ENCODE data around the gene GADD45B.
"Not testable (repeated sequence)": the region's sequence is repeated elsewhere in the genome, so short reads cannot be mapped to it uniquely, and the experiment has no call there.

The GADD45B gene

GRCh38 chr19:2443785-2444182 lies 32.1 kb upstream of the GADD45B start:
- no peak for DNase-seq (ENCODE audit: low read depth in 1 of 2, low spot score in 1 of 2)

- DNase-seq (ENCODE audit: low read depth in 1 of 2, low spot score in 1 of 2), result no peak
Measured at GRCh38 chr19:2444251-2445002, 31.5 kb upstream of the GADD45B start.

- DNase-seq (ENCODE audit: low read depth in 1 of 2, low spot score in 1 of 2), result no peak
Measured at GRCh38 chr19:2446381-2446780, 29.5 kb upstream of the GADD45B start.

GRCh38 chr19:2449019-2449418 lies 26.9 kb upstream of the GADD45B start:
- DNase-seq (ENCODE audit: low read depth in 1 of 2, low spot score in 1 of 2), result no peak

- no peak for DNase-seq (ENCODE audit: low read depth in 1 of 2, low spot score in 1 of 2)
Measured at GRCh38 chr19:2451138-2451537, 24.8 kb upstream of the GADD45B start.

GRCh38 chr19:2451741-2452140 lies 24.2 kb upstream of the GADD45B start:
- DNase-seq (ENCODE audit: low read depth in 1 of 2, low spot score in 1 of 2), result no peak

- DNase-seq (ENCODE audit: low read depth in 1 of 2, low spot score in 1 of 2), result no peak
Measured at GRCh38 chr19:2453431-2454025, 22.4 kb upstream of the GADD45B start.

- no peak for DNase-seq (ENCODE audit: low read depth in 1 of 2, low spot score in 1 of 2)
Measured at GRCh38 chr19:2454199-2454961, 21.5 kb upstream of the GADD45B start.

GRCh38 chr19:2454962-2455850 lies 20.7 kb upstream of the GADD45B start:
- no peak for DNase-seq (ENCODE audit: low read depth in 1 of 2, low spot score in 1 of 2)

GRCh38 chr19:2455851-2456570 lies 19.9 kb upstream of the GADD45B start:
- DNase-seq (ENCODE audit: low read depth in 1 of 2, low spot score in 1 of 2), result peak in 1 of 2 donors; percentile 33

GRCh38 chr19:2457394-2458037 lies 18.4 kb upstream of the GADD45B start:
- DNase-seq (ENCODE audit: low read depth in 1 of 2, low spot score in 1 of 2), result no peak

GRCh38 chr19:2458054-2458453 lies 17.9 kb upstream of the GADD45B start:
- no peak for DNase-seq (ENCODE audit: low read depth in 1 of 2, low spot score in 1 of 2)

- DNase-seq (ENCODE audit: low read depth in 1 of 2, low spot score in 1 of 2), result not testable (repeated sequence)
Measured at GRCh38 chr19:2458776-2459175, 17.2 kb upstream of the GADD45B start.

- no peak for DNase-seq (ENCODE audit: low read depth in 1 of 2, low spot score in 1 of 2)
Measured at GRCh38 chr19:2460245-2460644, 15.7 kb upstream of the GADD45B start.

- DNase-seq (ENCODE audit: low read depth in 1 of 2, low spot score in 1 of 2), result peak in 1 of 2 donors; percentile 51
Measured at GRCh38 chr19:2461751-2462634, 13.9 kb upstream of the GADD45B start.

- no peak for DNase-seq (ENCODE audit: low read depth in 1 of 2, low spot score in 1 of 2)
Measured at GRCh38 chr19:2462635-2463421, 13.1 kb upstream of the GADD45B start.

GRCh38 chr19:2463694-2464093 lies 12.2 kb upstream of the GADD45B start:
- DNase-seq (ENCODE audit: low read depth in 1 of 2, low spot score in 1 of 2), result not testable (repeated sequence)

GRCh38 chr19:2464389-2464788 lies 11.5 kb upstream of the GADD45B start:
- no peak for DNase-seq (ENCODE audit: low read depth in 1 of 2, low spot score in 1 of 2)

All from stimulated activated CD4-positive, alpha-beta T cell treated with anti-CD3 and anti-CD28 coated beads, Interleukin-15, amount 100 ng/mL, for 1 hour (primary cell).